Neural cell (in vitro differentiated cells): ENCODE data around the gene GMDS. TPM values are rescaled to one million over a fixed set of nuclear protein-coding genes. Genes with fewer than 3 reads are reported as not detected.

Source experiments
- H2AFZ ChIP-seq: fragments of 200-600, 300-800 bp; sonication (generic), shearing (Covaris generic); 2 replicates; pipeline ENCODE4 v1.6.0; 2014; ENCODE audit warnings: low read depth, mild to moderate bottlenecking, antibody characterized with exemption, low read length, moderate library complexity
- H3F3A ChIP-seq: fragments of 200-600 bp; shearing (Covaris generic); 2 replicates; pipeline ENCODE4 v1.6.1; 2016; ENCODE audit warnings: mild to moderate bottlenecking, moderate library complexity, mixed read lengths, antibody characterized with exemption, low read length; ENCODE audit not compliant: insufficient read depth, poor library complexity, severe bottlenecking
- H3K27ac ChIP-seq: fragments of 200-600, 300-800 bp; sonication (generic), shearing (Covaris generic); 2 replicates; pipeline ENCODE4 v1.5.1; 2014; ENCODE audit warnings: mild to moderate bottlenecking, low read length, moderate library complexity
- H3K27me3 ChIP-seq: fragments of 300-800, 200-600 bp; sonication (generic), shearing (Covaris generic); 2 replicates; pipeline ENCODE4 v1.6.0; 2014; ENCODE audit warnings: mild to moderate bottlenecking, low read depth, low read length, moderate library complexity; ENCODE audit not compliant: insufficient read depth
- H3K36me3 ChIP-seq: fragments of 300-800, 200-600 bp; sonication (generic), shearing (Covaris generic); 2 replicates; pipeline ENCODE4 v1.5.1; 2014; ENCODE audit warnings: mild to moderate bottlenecking, antibody characterized with exemption, low read length, moderate library complexity; ENCODE audit not compliant: insufficient read depth
- H3K4me2 ChIP-seq: fragments of 300-800, 200-600 bp; sonication (generic), shearing (Covaris generic); 2 replicates; pipeline ENCODE4 v1.6.0; 2014; ENCODE audit warnings: mild to moderate bottlenecking, low read length
- H3K4me3 ChIP-seq: fragments of 300-800, 200-600 bp; sonication (generic), shearing (Covaris generic); 2 replicates; pipeline ENCODE4 v1.5.1; 2014; ENCODE audit warnings: mild to moderate bottlenecking, low read length, moderate library complexity
- H3K79me2 ChIP-seq: fragments of 200-600 bp; shearing (Covaris generic); replicated peaks from 2 replicates; pipeline ENCODE4 v1.6.0; 2014; ENCODE audit warnings: mild to moderate bottlenecking, low read length, moderate library complexity; ENCODE audit not compliant: insufficient read depth
- H3K9ac ChIP-seq: fragments of 300-800, 200-600 bp; sonication (generic), shearing (Covaris generic); 2 replicates; pipeline ENCODE4 v1.6.1; 2016; ENCODE audit warnings: mild to moderate bottlenecking, low read length, mixed read lengths
- H3K9me2 ChIP-seq: fragments of 200-600 bp; shearing (Covaris generic); 2 replicates; pipeline ENCODE4 v1.6.1; 2016; ENCODE audit warnings: mild to moderate bottlenecking, low read length, mixed read lengths; ENCODE audit not compliant: insufficient read depth
- H3K9me3 ChIP-seq: fragments of 200-600, 300-800 bp; sonication (generic), shearing (Covaris generic); 2 replicates; pipeline ENCODE4 v1.6.1; 2016; ENCODE audit warnings: mild to moderate bottlenecking, mixed run types, low read length, moderate library complexity, mixed read lengths
- H4K20me1 ChIP-seq: fragments of 200-600 bp; shearing (Covaris generic); 2 replicates; pipeline ENCODE4 v1.6.1; 2016; ENCODE audit warnings: mild to moderate bottlenecking, mixed run types; ENCODE audit not compliant: insufficient read depth
- EP300 ChIP-seq: fragments of 450-650 bp; conservative IDR thresholded peaks from 2 replicates; pipeline ENCODE4 v1.6.1; 2014; ENCODE audit warnings: antibody characterized with exemption, mild to moderate bottlenecking, moderate library complexity; ENCODE audit not compliant: poor library complexity, severe bottlenecking
- EZH2 ChIP-seq: fragments of 200-600, 300-800 bp; shearing (Covaris generic), sonication (generic); IDR thresholded peaks from 2 replicates; pipeline ENCODE4 v1.6.1; 2014; ENCODE audit warnings: antibody characterized with exemption, low read length, borderline replicate concordance, mild to moderate bottlenecking; ENCODE audit not compliant: insufficient read depth, poor library complexity, severe bottlenecking
- MXI1 ChIP-seq: fragments of 450-650 bp; conservative IDR thresholded peaks from 2 replicates; pipeline ENCODE4 v1.6.1; 2014; ENCODE audit warnings: antibody characterized with exemption, mild to moderate bottlenecking; ENCODE audit not compliant: poor library complexity, severe bottlenecking
- POLR2AphosphoS5 ChIP-seq: IDR thresholded peaks from 2 replicates; pipeline ENCODE4 v1.6.1; 2012
- RAD21 ChIP-seq: fragments of 450-650 bp; conservative IDR thresholded peaks from 2 replicates; pipeline ENCODE4 v1.6.1; 2014; ENCODE audit warnings: antibody characterized with exemption, mild to moderate bottlenecking, moderate library complexity
- SMC3 ChIP-seq: fragments of 450-650 bp; conservative IDR thresholded peaks from 2 replicates; pipeline ENCODE4 v1.6.1; 2014; ENCODE audit warnings: antibody characterized with exemption, mild to moderate bottlenecking, moderate library complexity; ENCODE audit not compliant: poor library complexity
- TAF1 ChIP-seq: IDR thresholded peaks from 2 replicates; pipeline ENCODE4 v1.6.1; 2012; ENCODE audit warnings: low read depth
- polyA plus RNA-seq: library from polyadenylated mRNA; depleted of rRNA; stranded (reverse); fragments of >200 nt; gene quantifications from 2 replicates; pipeline ENCODE4 v1.2.3, GENCODE V29; 2014
- TF ChIP-seq, protein P1 (sequence below): fragments of 450-650 bp; IDR thresholded peaks from 2 replicates; pipeline ENCODE4 v1.5.1; 2014; ENCODE audit warnings: antibody characterized with exemption, mild to moderate bottlenecking, moderate library complexity; ENCODE audit not compliant: poor library complexity, severe bottlenecking
- TF ChIP-seq, protein P2 (sequence below): IDR thresholded peaks from 2 replicates; pipeline ENCODE4 v1.6.1; 2012; ENCODE audit warnings: borderline replicate concordance

The GMDS gene
- polyA plus RNA-seq, 1 donor from 2014 or later = 11.4 TPM

DNA sequence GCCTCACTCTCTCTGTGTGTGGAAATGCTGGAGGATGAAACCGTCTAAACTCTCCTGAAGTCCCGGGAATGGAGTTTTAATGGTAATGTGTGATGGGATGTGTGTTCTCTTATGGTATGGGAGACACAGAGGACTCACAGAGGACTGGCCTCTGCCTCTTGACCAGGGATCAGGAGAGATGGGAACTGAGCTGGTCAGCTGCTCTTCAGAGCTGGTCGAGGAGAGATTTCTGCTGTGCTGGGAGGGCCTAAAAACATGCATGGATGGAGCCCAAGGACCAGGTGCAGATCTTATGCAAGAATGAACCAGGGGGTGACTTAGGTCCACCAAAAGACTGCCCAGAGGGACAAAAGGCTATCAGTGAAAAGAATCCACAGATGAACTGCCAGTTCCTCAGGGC is 27.3 kb upstream of the GMDS start:
- no peaks in the 10 kb centered on the region for H3K79me2 ChIP-seq
- H4K20me1 ChIP-seq = no peaks in the 10 kb centered on the region
- H3K27ac ChIP-seq = no peak overlapping the region

DNA sequence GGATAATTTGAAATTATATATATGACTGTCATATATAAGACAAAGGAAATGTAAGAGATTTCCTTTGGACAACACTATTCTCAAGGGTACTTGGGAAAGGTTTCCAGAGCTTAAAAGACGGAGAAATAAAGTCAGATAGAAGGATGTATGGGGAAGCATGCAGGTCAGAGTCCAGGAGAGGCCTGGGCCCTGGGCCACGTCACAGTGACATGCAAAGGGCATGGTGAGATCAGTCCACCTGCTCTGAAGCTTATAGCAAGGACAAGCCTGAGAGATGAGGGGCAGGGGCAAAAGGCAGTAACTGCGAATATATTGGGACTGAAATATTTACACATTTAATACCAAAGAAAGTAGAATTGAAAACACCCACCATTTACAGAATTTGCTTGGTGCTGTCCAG is 24.6 kb upstream of the GMDS start:
- Histone ChIP-seq H3K27ac (no peak overlapping the region), H2AFZ (no peak overlapping the region), H3K9me3 (no peaks in the 10 kb centered on the region), H3K79me2 (no peaks in the 10 kb centered on the region), H3F3A (no peaks in the 10 kb centered on the region), H3K9ac (no peak overlapping the region), H3K4me3 (no peak overlapping the region), H3K36me3 (no peaks in the 10 kb centered on the region), H3K4me2 (no peak overlapping the region), H3K9me2 (no peaks in the 10 kb centered on the region), H4K20me1 (no peaks in the 10 kb centered on the region), H3K27me3 (no peaks in the 10 kb centered on the region)
- TF ChIP-seq EZH2 (no peak), TAF1 (no peak), RAD21 (no peak), MXI1 (no peak), EP300 (no peak)
- TF ChIP-seq, protein P1, sequence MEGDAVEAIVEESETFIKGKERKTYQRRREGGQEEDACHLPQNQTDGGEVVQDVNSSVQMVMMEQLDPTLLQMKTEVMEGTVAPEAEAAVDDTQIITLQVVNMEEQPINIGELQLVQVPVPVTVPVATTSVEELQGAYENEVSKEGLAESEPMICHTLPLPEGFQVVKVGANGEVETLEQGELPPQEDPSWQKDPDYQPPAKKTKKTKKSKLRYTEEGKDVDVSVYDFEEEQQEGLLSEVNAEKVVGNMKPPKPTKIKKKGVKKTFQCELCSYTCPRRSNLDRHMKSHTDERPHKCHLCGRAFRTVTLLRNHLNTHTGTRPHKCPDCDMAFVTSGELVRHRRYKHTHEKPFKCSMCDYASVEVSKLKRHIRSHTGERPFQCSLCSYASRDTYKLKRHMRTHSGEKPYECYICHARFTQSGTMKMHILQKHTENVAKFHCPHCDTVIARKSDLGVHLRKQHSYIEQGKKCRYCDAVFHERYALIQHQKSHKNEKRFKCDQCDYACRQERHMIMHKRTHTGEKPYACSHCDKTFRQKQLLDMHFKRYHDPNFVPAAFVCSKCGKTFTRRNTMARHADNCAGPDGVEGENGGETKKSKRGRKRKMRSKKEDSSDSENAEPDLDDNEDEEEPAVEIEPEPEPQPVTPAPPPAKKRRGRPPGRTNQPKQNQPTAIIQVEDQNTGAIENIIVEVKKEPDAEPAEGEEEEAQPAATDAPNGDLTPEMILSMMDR = no peak

More for the DNA sequence above, 27.3 kb upstream of the GMDS start:
- Histone ChIP-seq H3K9ac (no peak overlapping the region), H3K36me3 (no peaks in the 10 kb centered on the region), H3K9me3 (no peaks in the 10 kb centered on the region), H3K4me2 (no peak overlapping the region), H2AFZ (no peak overlapping the region), H3K27me3 (no peaks in the 10 kb centered on the region), H3F3A (no peaks in the 10 kb centered on the region), H3K9me2 (no peaks in the 10 kb centered on the region), H3K4me3 (no peak overlapping the region)
- TF ChIP-seq, protein P1 = no peak
- no peak for TF ChIP-seq RAD21
- TF ChIP-seq SMC3 = no peak
- no peak for TF ChIP-seq EP300
- TF ChIP-seq MXI1 = no peak
- no peak for TF ChIP-seq EZH2
- no peak for TF ChIP-seq POLR2AphosphoS5
- TF ChIP-seq, protein P2, sequence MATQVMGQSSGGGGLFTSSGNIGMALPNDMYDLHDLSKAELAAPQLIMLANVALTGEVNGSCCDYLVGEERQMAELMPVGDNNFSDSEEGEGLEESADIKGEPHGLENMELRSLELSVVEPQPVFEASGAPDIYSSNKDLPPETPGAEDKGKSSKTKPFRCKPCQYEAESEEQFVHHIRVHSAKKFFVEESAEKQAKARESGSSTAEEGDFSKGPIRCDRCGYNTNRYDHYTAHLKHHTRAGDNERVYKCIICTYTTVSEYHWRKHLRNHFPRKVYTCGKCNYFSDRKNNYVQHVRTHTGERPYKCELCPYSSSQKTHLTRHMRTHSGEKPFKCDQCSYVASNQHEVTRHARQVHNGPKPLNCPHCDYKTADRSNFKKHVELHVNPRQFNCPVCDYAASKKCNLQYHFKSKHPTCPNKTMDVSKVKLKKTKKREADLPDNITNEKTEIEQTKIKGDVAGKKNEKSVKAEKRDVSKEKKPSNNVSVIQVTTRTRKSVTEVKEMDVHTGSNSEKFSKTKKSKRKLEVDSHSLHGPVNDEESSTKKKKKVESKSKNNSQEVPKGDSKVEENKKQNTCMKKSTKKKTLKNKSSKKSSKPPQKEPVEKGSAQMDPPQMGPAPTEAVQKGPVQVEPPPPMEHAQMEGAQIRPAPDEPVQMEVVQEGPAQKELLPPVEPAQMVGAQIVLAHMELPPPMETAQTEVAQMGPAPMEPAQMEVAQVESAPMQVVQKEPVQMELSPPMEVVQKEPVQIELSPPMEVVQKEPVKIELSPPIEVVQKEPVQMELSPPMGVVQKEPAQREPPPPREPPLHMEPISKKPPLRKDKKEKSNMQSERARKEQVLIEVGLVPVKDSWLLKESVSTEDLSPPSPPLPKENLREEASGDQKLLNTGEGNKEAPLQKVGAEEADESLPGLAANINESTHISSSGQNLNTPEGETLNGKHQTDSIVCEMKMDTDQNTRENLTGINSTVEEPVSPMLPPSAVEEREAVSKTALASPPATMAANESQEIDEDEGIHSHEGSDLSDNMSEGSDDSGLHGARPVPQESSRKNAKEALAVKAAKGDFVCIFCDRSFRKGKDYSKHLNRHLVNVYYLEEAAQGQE = no peak
- no peak for TF ChIP-seq TAF1
